ENCODE results near the gene DNASE1. TPM values are rescaled to one million over a fixed set of nuclear protein-coding genes. Genes with fewer than 3 reads are reported as not detected.

Gene DNASE1
- 4.6 and 6.3 TPM in 2 replicates for total RNA-seq

GRCh38 chr16:3654249-3654991 lies at the start of gene DNASE1:
DNASE1 (plus strand) TSS chr16:3654691; CDS start chr16:3655374, 683 bp downstream.

GRCh38 chr16:3611146-3611975 lies 43.1 kb upstream of the DNASE1 start, which contains the start of gene SLX4:
SLX4 (minus strand) TSS chr16:3611606; CDS start chr16:3608964, 2,642 bp downstream.

Other genes with a start within 250 kb of the DNASE1 start
- 1.2 and 1.8 TPM in 2 replicates for gene ZNF597, start 211.2 kb upstream of the DNASE1 start, total RNA-seq
- 18.3 and 21.7 TPM in 2 replicates for gene NAA60, start 211.0 kb upstream of the DNASE1 start, total RNA-seq
- not detected in 2 replicates for gene C16orf90, start 159.2 kb upstream of the DNASE1 start, total RNA-seq
- 10.0 and 16.6 TPM in 2 replicates for gene CLUAP1, start 153.7 kb upstream of the DNASE1 start, total RNA-seq
- not detected in 2 replicates for gene NLRC3, start 77.3 kb upstream of the DNASE1 start, total RNA-seq
- 4.5 and 5.3 TPM in 2 replicates for gene SLX4, start 43.1 kb upstream of the DNASE1 start, total RNA-seq
- 155 and 165 TPM in 2 replicates for gene TRAP1, start 62.8 kb downstream of the DNASE1 start, total RNA-seq
- gene CREBBP, start 226.0 kb downstream of the DNASE1 start, total RNA-seq, result 12.1 and 14.0 TPM in 2 replicates

All from airway epithelial cell (primary cell).